ENCODE measurements around the gene ELFN2.

The ELFN2 gene

DNA sequence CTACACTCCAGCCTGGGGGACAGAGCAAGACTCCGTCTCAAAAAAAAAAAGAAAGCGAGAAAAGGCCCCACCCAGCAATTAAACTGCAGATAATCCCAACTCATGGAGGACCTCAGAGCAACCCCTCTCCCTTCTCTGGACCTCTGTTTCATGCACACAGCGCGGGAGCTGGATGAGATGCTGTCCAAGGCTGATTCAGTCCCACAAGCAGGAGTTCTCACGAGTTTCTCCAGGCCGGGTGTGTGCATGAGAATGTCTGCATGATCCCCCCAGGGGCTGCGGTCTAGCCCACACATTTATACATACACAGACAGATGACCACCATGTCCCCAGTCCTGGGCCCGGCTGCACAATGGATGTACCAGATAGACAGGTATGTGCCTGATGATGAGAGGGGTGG is 19.4 kb downstream of the ELFN2 start:
- no peak overlapping the region for H3K27ac Mint-ChIP-seq
- no peaks in the 10 kb centered on the region for H3K9me3 Mint-ChIP-seq
- DNase-seq, result no peak
- H3K27me3 Mint-ChIP-seq (ENCODE audit: low read depth, poor library complexity), result peaks cover 32% of the 10 kb centered on the region
- no peaks in the 10 kb centered on the region for H3K36me3 Mint-ChIP-seq (ENCODE audit: low read depth)
- TF ChIP-seq, protein P1, sequence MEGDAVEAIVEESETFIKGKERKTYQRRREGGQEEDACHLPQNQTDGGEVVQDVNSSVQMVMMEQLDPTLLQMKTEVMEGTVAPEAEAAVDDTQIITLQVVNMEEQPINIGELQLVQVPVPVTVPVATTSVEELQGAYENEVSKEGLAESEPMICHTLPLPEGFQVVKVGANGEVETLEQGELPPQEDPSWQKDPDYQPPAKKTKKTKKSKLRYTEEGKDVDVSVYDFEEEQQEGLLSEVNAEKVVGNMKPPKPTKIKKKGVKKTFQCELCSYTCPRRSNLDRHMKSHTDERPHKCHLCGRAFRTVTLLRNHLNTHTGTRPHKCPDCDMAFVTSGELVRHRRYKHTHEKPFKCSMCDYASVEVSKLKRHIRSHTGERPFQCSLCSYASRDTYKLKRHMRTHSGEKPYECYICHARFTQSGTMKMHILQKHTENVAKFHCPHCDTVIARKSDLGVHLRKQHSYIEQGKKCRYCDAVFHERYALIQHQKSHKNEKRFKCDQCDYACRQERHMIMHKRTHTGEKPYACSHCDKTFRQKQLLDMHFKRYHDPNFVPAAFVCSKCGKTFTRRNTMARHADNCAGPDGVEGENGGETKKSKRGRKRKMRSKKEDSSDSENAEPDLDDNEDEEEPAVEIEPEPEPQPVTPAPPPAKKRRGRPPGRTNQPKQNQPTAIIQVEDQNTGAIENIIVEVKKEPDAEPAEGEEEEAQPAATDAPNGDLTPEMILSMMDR (IDR thresholded peaks at IDR 0.05), result no peak
- no peak overlapping the region for H3K4me3 Mint-ChIP-seq
- H3K4me1 Mint-ChIP-seq, result peaks cover 12% of the 10 kb centered on the region

DNA sequence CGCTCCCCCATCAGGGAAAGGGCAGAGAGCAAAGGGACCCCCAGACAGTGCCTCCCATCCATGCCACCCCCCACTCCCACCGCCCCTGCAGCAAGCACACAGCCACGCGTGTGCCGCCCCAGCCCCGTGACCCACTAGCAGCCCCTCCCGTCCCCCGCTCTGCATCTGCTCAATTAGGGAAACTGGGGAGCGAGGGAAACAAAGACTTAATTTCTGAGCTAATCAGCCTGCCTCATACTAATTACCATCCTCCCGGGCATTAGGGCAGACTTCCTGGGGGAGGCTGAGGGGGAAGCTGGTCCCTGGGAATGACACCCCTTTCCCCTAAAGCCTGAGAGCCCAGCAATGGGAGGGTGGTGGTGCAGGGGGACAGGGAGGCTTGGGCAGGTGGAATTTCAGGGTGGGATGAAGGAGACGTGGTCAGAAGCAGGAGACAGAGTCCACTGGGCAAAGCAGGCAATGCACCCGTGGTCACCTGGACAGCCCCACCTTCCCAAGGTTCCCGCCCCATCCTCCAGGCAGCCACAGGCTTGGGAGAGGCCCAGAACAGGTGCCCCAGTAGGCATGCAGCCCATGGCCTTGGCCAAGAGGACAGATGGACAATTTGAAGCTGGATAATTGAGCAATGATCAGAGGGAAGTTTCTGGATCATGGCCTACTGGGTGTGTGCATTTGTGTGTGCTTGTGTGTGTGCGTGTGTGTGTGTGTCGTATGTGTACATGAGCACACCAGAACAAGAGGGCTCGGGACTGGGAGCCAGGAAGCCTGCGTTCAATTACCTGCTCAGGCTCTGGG is 20.6 kb downstream of the ELFN2 start:
- H3K27me3 Mint-ChIP-seq (ENCODE audit: low read depth, poor library complexity), result peaks cover 32% of the 10 kb centered on the region
- no peaks in the 10 kb centered on the region for H3K36me3 Mint-ChIP-seq (ENCODE audit: low read depth)
- no peak overlapping the region for H3K27ac Mint-ChIP-seq
- H3K4me1 Mint-ChIP-seq, result peaks cover 16% of the 10 kb centered on the region
- TF ChIP-seq, protein P1 (IDR thresholded peaks at IDR 0.05), result no peak
- no peak for DNase-seq
- no peak overlapping the region for H3K4me3 Mint-ChIP-seq
- H3K9me3 Mint-ChIP-seq, result no peaks in the 10 kb centered on the region

GRCh38 chr22:37404091-37404490 is 23.2 kb downstream of the ELFN2 start:
- H3K4me1 Mint-ChIP-seq, result peaks cover 5% of the 10 kb centered on the region
- TF ChIP-seq, protein P1 (IDR thresholded peaks at IDR 0.05), result no peak
- no peak overlapping the region for H3K27ac Mint-ChIP-seq
- H3K4me3 Mint-ChIP-seq, result no peak overlapping the region
- H3K27me3 Mint-ChIP-seq (ENCODE audit: low read depth, poor library complexity), result peaks cover 30% of the 10 kb centered on the region
- DNase-seq, result no peak
- H3K9me3 Mint-ChIP-seq, result no peaks in the 10 kb centered on the region
- no peaks in the 10 kb centered on the region for H3K36me3 Mint-ChIP-seq (ENCODE audit: low read depth)

GRCh38 chr22:37403267-37403960 is 23.9 kb downstream of the ELFN2 start:
- no peak overlapping the region for H3K4me3 Mint-ChIP-seq
- H3K9me3 Mint-ChIP-seq, result no peaks in the 10 kb centered on the region
- H3K36me3 Mint-ChIP-seq (ENCODE audit: low read depth), result no peaks in the 10 kb centered on the region
- H3K27me3 Mint-ChIP-seq (ENCODE audit: low read depth, poor library complexity), result peaks cover 28% of the 10 kb centered on the region
- H3K4me1 Mint-ChIP-seq, result peaks cover 11% of the 10 kb centered on the region
- DNase-seq, result peak; percentile 39
- no peak overlapping the region for H3K27ac Mint-ChIP-seq
- TF ChIP-seq, protein P1 (IDR thresholded peaks at IDR 0.05), result no peak

- H3K4me3 Mint-ChIP-seq, result no peak overlapping the region
- TF ChIP-seq, protein P1 (IDR thresholded peaks at IDR 0.05), result no peak
- no peaks in the 10 kb centered on the region for H3K9me3 Mint-ChIP-seq
- peaks cover 26% of the 10 kb centered on the region for H3K27me3 Mint-ChIP-seq (ENCODE audit: low read depth, poor library complexity)
- H3K36me3 Mint-ChIP-seq (ENCODE audit: low read depth), result no peaks in the 10 kb centered on the region
- H3K4me1 Mint-ChIP-seq, result peaks cover 13% of the 10 kb centered on the region
- H3K27ac Mint-ChIP-seq, result no peak overlapping the region
- DNase-seq, result no peak
These were observed 25.1 kb downstream of the ELFN2 start for GRCh38 chr22:37402184-37402506.
